ENCODE measurements around the gene SLC37A1. TPM values are rescaled to one million over a fixed set of nuclear protein-coding genes. Genes with fewer than 3 reads are reported as not detected.

SLC37A1 gene
- total and polyA plus RNA-seq, 9 of the 15 experiments (the other 6 are each of a cell fraction or from before 2014, with no cell fraction given): 0.06 to 3.4 (median 0.40) TPM

GRCh38 chr21:42513985-42514882 is 582 bp downstream of the SLC37A1 start (continued):
- TF ChIP-seq CUX1 (CRISPR knock-in tag; IDR thresholded peaks at IDR 0.05): no peak
- no peak for TF ChIP-seq MITF (IDR thresholded peaks at IDR 0.05)
- 0 out of 2 replicates have a peak, but pooled peaks have one; percentile 10 for TF ChIP-seq HDAC6 (IDR thresholded peaks at IDR 0.05; ENCODE audit: low read depth, low read length)
- TF ChIP-seq CXXC5 (CRISPR knock-in tag; IDR thresholded peaks at IDR 0.05): no peak; the same call in 1 of the 2 replicates
- TF ChIP-seq TFAP4 (CRISPR knock-in tag; IDR thresholded peaks at IDR 0.05; ENCODE audit: borderline replicate concordance): peak; percentile 76
- no peak for TF ChIP-seq MAFG (tag; conservative IDR thresholded peaks at IDR 0.05)
- TF ChIP-seq MTA1 (IDR thresholded peaks at IDR 0.05; ENCODE audit: borderline replicate concordance): no peak
- TF ChIP-seq MAZ (CRISPR knock-in tag; conservative IDR thresholded peaks at IDR 0.05 in 1 of 2, IDR thresholded peaks at IDR 0.05 in 1 of 2): peak in 1 of 2 experiments; percentile 52; a peak in 2 of 4 replicates
- TF ChIP-seq SNIP1 (IDR thresholded peaks at IDR 0.05; ENCODE audit: low read depth): no peak
- 0 out of 2 replicates have a peak, but pooled peaks have one; percentile 26 for TF ChIP-seq PHF8 (IDR thresholded peaks at IDR 0.05; ENCODE audit: borderline replicate concordance, low read length)
- TF ChIP-seq RBM15 (IDR thresholded peaks at IDR 0.05; ENCODE audit: insufficient read depth, low read length): no peak
- TF ChIP-seq ZC3H4 (CRISPR knock-in tag; IDR thresholded peaks at IDR 0.05; ENCODE audit: borderline replicate concordance): no peak
- no peak for TF ChIP-seq CREB5 (CRISPR knock-in tag; IDR thresholded peaks at IDR 0.05)
- no peak for TF ChIP-seq EWSR1 (IDR thresholded peaks at IDR 0.05; ENCODE audit: borderline replicate concordance, low read depth, partially characterized antibody)
- TF ChIP-seq EGR1 (conservative IDR thresholded peaks at IDR 0.05): peak; percentile 36; the same call in 1 of the 2 replicates

All from K562 (cell line).